SU-DHL-6 (cell line): ENCODE measurements around the gene USP25.

Source experiments
- H2AFZ ChIP-seq: fragments of 200-600 bp; sonication (generic); 2 replicates; pipeline ENCODE4 v1.6.1; 2014; ENCODE audit warnings: low read depth, mild to moderate bottlenecking, moderate library complexity, mixed read lengths, antibody characterized with exemption, low read length; ENCODE audit not compliant: severe bottlenecking
- H3F3A ChIP-seq: fragments of 200-600 bp; shearing (Covaris generic); 2 replicates; pipeline ENCODE4 v1.6.0; 2016; ENCODE audit warnings: antibody characterized with exemption, mild to moderate bottlenecking; ENCODE audit not compliant: insufficient read depth
- H3K27ac ChIP-seq: fragments of 200-600 bp; sonication (generic); 2 replicates; pipeline ENCODE4 v1.5.1; 2016; ENCODE audit warnings: low read depth, mild to moderate bottlenecking, low read length, moderate library complexity, mixed read lengths
- H3K27me3 ChIP-seq: fragments of 200-600 bp; sonication (generic), shearing (Covaris generic); 2 replicates; pipeline ENCODE4 v1.6.0; 2014; ENCODE audit warnings: mild to moderate bottlenecking, low read length
- H3K36me3 ChIP-seq: fragments of 200-600 bp; sonication (generic); 2 replicates; pipeline ENCODE4 v1.6.1; 2014; ENCODE audit warnings: mild to moderate bottlenecking, low read length, mixed read lengths
- H3K4me2 ChIP-seq: fragments of 300-600, 200-600 bp; shearing (Covaris generic), sonication (generic); 2 replicates; pipeline ENCODE4 v1.6.0; 2014; ENCODE audit warnings: low read length, low read depth, mild to moderate bottlenecking; ENCODE audit not compliant: poor library complexity, severe bottlenecking
- H3K4me3 ChIP-seq: fragments of 200-600 bp; sonication (generic); 2 replicates; pipeline ENCODE4 v1.5.1; 2014; ENCODE audit warnings: antibody characterized with exemption, low read length, mild to moderate bottlenecking, mixed read lengths; ENCODE audit not compliant: insufficient read depth, poor library complexity, severe bottlenecking
- H3K79me2 ChIP-seq: fragments of 200-600 bp; sonication (generic); 2 replicates; pipeline ENCODE4 v1.6.1; 2014; ENCODE audit warnings: mild to moderate bottlenecking, low read length, moderate library complexity; ENCODE audit not compliant: insufficient read depth
- H3K9ac ChIP-seq: fragments of 200-600 bp; sonication (generic); 2 replicates; pipeline ENCODE4 v1.7.0; 2014; ENCODE audit warnings: mild to moderate bottlenecking, low read length
- H3K9me2 ChIP-seq: fragments of 200-600 bp; sonication (generic); replicated peaks from 2 replicates; pipeline ENCODE4 v1.6.1; 2014; ENCODE audit warnings: low read length; ENCODE audit not compliant: insufficient read depth
- H3K9me3 ChIP-seq: fragments of 200-600 bp; sonication (generic); 2 replicates; pipeline ENCODE4 v1.6.1; 2014; ENCODE audit warnings: low read length, mixed read lengths; ENCODE audit not compliant: insufficient read depth
- H4K20me1 ChIP-seq: fragments of 200-600 bp; sonication (generic); 2 replicates; pipeline ENCODE4 v1.6.1; 2014; ENCODE audit warnings: low read depth, mild to moderate bottlenecking, antibody characterized with exemption, low read length, moderate library complexity, mixed read lengths
- CTCF ChIP-seq: fragments of 200-600 bp; sonication (generic); IDR thresholded peaks from one replicate; pipeline ENCODE4 v1.5.1; 2017; ENCODE audit warnings: antibody characterized with exemption, mild to moderate bottlenecking, low read length, moderate library complexity; ENCODE audit not compliant: insufficient read depth, poor library complexity, severe bottlenecking
- EZH2phosphoT487 ChIP-seq: fragments of 200-600 bp; sonication (generic), shearing (Covaris generic); conservative IDR thresholded peaks from 2 replicates; pipeline ENCODE4 v1.6.1; 2018; ENCODE audit warnings: mild to moderate bottlenecking, antibody characterized with exemption, low read length, moderate library complexity, mixed read lengths

USP25 gene

DNA sequence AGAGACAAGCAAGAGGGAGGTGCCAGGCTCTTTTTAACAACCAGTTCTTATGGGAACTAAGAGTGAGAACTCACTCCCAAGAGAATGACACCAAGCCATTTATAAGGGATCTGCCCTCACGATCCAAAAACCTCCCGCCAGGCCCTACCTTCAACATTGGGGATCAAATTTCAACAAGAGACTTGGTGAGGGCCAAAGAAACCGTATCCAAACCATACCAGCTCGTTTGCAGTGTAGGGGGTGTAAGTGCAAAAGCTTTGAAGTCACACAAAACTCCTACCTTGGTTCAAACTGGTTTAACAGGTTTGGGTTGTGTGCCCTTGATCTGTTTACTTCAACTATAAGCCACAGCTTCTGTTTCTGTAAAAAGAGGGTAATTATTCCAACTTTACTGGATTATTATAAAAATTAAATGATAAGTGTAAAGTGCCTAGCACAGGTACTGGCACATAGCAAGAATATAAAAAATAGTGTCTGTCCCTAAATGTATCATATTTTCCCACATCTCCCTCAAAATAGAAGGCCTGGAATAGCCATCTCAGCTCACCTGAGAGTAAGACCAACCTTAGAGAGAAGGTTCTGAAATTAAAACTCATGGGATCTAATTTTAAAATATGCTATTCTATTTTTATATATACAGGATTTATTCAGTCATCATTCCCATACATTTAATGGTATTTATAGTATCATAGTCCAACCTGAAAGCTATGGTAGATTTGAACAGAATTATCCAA is 7.0 kb upstream of the USP25 start:
- H2AFZ ChIP-seq, result no peak overlapping the region
- no peaks in the 10 kb centered on the region for H3K79me2 ChIP-seq
- H3F3A ChIP-seq, result no peaks in the 10 kb centered on the region
- H3K27me3 ChIP-seq, result no peaks in the 10 kb centered on the region
- no peak overlapping the region for H3K9ac ChIP-seq
- no peak overlapping the region for H3K4me2 ChIP-seq
- no peaks in the 10 kb centered on the region for H4K20me1 ChIP-seq
- no peaks in the 10 kb centered on the region for H3K9me2 ChIP-seq
- TF ChIP-seq EZH2phosphoT487 (no peak), CTCF (no peak)
- no peak overlapping the region for H3K4me3 ChIP-seq
- no peaks in the 10 kb centered on the region for H3K9me3 ChIP-seq
- H3K36me3 ChIP-seq, result no peaks in the 10 kb centered on the region
- no peak overlapping the region for H3K27ac ChIP-seq

GRCh38 chr21:15725949-15726348 is 3.8 kb upstream of the USP25 start:
- Histone ChIP-seq H2AFZ (no peak overlapping the region), H3K79me2 (peaks cover 5% of the 10 kb centered on the region), H4K20me1 (no peaks in the 10 kb centered on the region), H3K4me2 (no peak overlapping the region), H3K9me2 (no peaks in the 10 kb centered on the region), H3K9ac (no peak overlapping the region), H3K27ac (no peak overlapping the region), H3K36me3 (no peaks in the 10 kb centered on the region), H3K9me3 (no peaks in the 10 kb centered on the region), H3K4me3 (no peak overlapping the region), H3K27me3 (no peaks in the 10 kb centered on the region), H3F3A (peaks cover 12% of the 10 kb centered on the region)
- TF ChIP-seq CTCF (no peak), EZH2phosphoT487 (no peak)

DNA sequence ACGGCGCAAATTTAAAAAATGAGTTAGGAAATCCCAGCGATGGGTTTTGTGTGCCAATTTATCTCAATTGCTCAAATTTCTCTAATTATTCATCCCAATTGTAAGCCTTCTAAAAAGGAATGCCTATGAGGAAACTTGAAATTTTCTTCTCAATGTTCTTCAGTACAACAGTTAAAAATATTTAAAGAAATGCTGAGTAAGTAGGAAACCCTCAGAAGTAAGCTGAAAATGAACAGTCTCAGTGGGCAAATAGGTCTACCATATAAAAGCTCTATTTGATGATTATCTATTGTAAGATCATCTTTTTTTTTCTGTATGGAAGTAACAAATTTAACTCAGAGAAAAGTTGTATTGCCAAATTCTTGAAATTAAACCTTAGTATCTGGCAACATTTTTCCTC is 1.7 kb upstream of the USP25 start:
- H3K79me2 ChIP-seq, result peaks cover 26% of the 10 kb centered on the region
- no peaks in the 10 kb centered on the region for H3K9me3 ChIP-seq
- no peak overlapping the region for H3K27ac ChIP-seq
- H3K4me3 ChIP-seq, result no peak overlapping the region
- TF ChIP-seq EZH2phosphoT487 (no peak), CTCF (no peak)
- peaks cover 12% of the 10 kb centered on the region for H3F3A ChIP-seq
- no peaks in the 10 kb centered on the region for H3K9me2 ChIP-seq
- no peaks in the 10 kb centered on the region for H3K27me3 ChIP-seq
- H3K36me3 ChIP-seq, result no peaks in the 10 kb centered on the region
- no peak overlapping the region for H3K9ac ChIP-seq
- H4K20me1 ChIP-seq, result 0 out of 2 replicates have a peak, but pooled peaks cover 3% of the 10 kb centered on the region
- no peak overlapping the region for H2AFZ ChIP-seq
- H3K4me2 ChIP-seq, result no peak overlapping the region
